KMS-11 (cell line): Measurements from ENCODE around the gene SP5.

Experiments
- H2AFZ ChIP-seq: fragments of 200-600 bp; sonication (generic); 2 replicates; pipeline ENCODE4 v1.6.1; 2016; ENCODE audit warnings: antibody characterized with exemption, mixed run types, low read depth
- H3K27ac ChIP-seq: fragments of 200-600 bp; sonication (generic); 2 replicates; pipeline ENCODE4 v1.6.1; 2016; ENCODE audit warnings: mild to moderate bottlenecking, mixed run types
- H3K27me3 ChIP-seq: fragments of 200-600 bp; sonication (generic); 2 replicates; pipeline ENCODE4 v1.6.1; 2017; ENCODE audit warnings: mild to moderate bottlenecking, low read depth, mixed run types, moderate library complexity; ENCODE audit not compliant: insufficient read depth
- H3K36me3 ChIP-seq: fragments of 200-600 bp; sonication (generic); 2 replicates; pipeline ENCODE4 v1.6.1; 2017; ENCODE audit warnings: mild to moderate bottlenecking, mixed run types; ENCODE audit not compliant: insufficient read depth
- H3K4me1 ChIP-seq: fragments of 200-600 bp; sonication (generic); 2 replicates; pipeline ENCODE4 v1.6.1; 2016; ENCODE audit warnings: mild to moderate bottlenecking, low read depth, mixed run types; ENCODE audit not compliant: poor library complexity, severe bottlenecking
- H3K4me2 ChIP-seq: fragments of 200-600 bp; sonication (generic); 2 replicates; pipeline ENCODE4 v1.7.0; 2016; ENCODE audit warnings: mild to moderate bottlenecking, mixed run types
- H3K4me3 ChIP-seq: fragments of 200-600 bp; sonication (generic); IDR thresholded peaks from 2 replicates; pipeline ENCODE4 v1.6.1; 2017; ENCODE audit warnings: low read depth, low read length, mixed read lengths; ENCODE audit not compliant: insufficient read depth
- H3K79me2 ChIP-seq: fragments of 200-600 bp; sonication (generic); 2 replicates; pipeline ENCODE4 v1.6.1; 2016; ENCODE audit warnings: low read depth, mixed run types; ENCODE audit not compliant: insufficient read depth
- H3K9ac ChIP-seq: fragments of 200-600 bp; sonication (generic); 2 replicates; pipeline ENCODE4 v1.6.1; 2016; ENCODE audit warnings: mild to moderate bottlenecking, mixed run types
- H4K20me1 ChIP-seq: fragments of 200-600 bp; sonication (generic); 2 replicates; pipeline ENCODE4 v1.6.1; 2016; ENCODE audit warnings: mild to moderate bottlenecking, mixed run types; ENCODE audit not compliant: insufficient read depth
- TF ChIP-seq, protein P1 (sequence below): fragments of 200-600 bp; sonication (generic); conservative IDR thresholded peaks from 2 replicates; pipeline ENCODE4 v1.6.1; 2017; ENCODE audit warnings: low read depth, mild to moderate bottlenecking, antibody characterized with exemption, low read length, moderate library complexity, mixed read lengths

SP5 gene

DNA sequence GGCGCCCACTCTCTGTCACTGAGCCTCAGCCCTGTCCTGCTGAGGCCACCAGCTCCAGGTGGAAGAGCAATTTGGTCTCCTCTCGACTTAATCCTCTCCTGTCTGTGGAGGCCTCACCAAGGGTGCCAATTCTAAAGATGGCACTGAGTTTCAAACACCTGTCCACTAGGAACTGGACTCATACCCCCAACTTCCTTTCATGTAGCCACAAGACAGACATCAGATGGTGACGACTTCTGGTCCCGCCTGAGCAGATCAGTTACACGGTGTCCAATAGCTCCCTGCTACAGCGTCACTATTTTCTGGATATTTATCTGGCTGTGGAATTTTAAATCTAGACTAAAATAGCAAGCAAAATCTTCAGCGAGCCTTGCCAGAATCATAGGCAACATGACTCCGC lies 24.5 kb upstream of the SP5 start:
- H3K4me2 ChIP-seq, result no peak overlapping the region
- no peaks in the 10 kb centered on the region for H3K79me2 ChIP-seq
- H3K9ac ChIP-seq, result no peak overlapping the region
- H2AFZ ChIP-seq, result no peak overlapping the region
- no peaks in the 10 kb centered on the region for H3K4me1 ChIP-seq
- no peaks in the 10 kb centered on the region for H4K20me1 ChIP-seq
- no peak overlapping the region for H3K27ac ChIP-seq
- no peaks in the 10 kb centered on the region for H3K36me3 ChIP-seq
- TF ChIP-seq, protein P1, sequence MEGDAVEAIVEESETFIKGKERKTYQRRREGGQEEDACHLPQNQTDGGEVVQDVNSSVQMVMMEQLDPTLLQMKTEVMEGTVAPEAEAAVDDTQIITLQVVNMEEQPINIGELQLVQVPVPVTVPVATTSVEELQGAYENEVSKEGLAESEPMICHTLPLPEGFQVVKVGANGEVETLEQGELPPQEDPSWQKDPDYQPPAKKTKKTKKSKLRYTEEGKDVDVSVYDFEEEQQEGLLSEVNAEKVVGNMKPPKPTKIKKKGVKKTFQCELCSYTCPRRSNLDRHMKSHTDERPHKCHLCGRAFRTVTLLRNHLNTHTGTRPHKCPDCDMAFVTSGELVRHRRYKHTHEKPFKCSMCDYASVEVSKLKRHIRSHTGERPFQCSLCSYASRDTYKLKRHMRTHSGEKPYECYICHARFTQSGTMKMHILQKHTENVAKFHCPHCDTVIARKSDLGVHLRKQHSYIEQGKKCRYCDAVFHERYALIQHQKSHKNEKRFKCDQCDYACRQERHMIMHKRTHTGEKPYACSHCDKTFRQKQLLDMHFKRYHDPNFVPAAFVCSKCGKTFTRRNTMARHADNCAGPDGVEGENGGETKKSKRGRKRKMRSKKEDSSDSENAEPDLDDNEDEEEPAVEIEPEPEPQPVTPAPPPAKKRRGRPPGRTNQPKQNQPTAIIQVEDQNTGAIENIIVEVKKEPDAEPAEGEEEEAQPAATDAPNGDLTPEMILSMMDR, result no peak
- no peak overlapping the region for H3K4me3 ChIP-seq
- no peaks in the 10 kb centered on the region for H3K27me3 ChIP-seq

DNA sequence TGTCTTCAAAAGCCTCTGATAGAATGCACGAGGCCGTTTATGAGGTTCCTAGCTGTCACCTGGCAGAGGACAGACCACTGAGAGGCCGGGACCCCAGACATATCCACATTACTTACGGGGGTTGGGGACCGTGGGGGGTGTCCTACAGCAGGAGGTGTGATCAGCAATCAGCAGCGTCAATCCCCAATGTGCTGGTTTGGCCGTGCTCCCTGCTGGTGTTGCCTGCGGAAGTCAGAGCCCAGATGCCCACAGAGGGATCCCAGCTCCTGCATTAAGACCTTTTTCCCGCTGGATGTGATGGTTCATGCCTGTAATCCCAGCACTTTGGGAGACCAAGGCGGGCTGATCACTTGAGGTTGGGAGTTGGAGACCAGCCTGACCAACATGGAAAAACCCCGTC lies 20.8 kb upstream of the SP5 start:
- H3K27me3 ChIP-seq, result no peaks in the 10 kb centered on the region
- no peak overlapping the region for H3K27ac ChIP-seq
- H2AFZ ChIP-seq, result no peak overlapping the region
- no peaks in the 10 kb centered on the region for H3K36me3 ChIP-seq
- H3K79me2 ChIP-seq, result no peaks in the 10 kb centered on the region
- H3K9ac ChIP-seq, result no peak overlapping the region
- no peaks in the 10 kb centered on the region for H4K20me1 ChIP-seq
- TF ChIP-seq, protein P1, result no peak
- H3K4me1 ChIP-seq, result no peaks in the 10 kb centered on the region
- H3K4me3 ChIP-seq, result no peak overlapping the region
- no peak overlapping the region for H3K4me2 ChIP-seq

DNA sequence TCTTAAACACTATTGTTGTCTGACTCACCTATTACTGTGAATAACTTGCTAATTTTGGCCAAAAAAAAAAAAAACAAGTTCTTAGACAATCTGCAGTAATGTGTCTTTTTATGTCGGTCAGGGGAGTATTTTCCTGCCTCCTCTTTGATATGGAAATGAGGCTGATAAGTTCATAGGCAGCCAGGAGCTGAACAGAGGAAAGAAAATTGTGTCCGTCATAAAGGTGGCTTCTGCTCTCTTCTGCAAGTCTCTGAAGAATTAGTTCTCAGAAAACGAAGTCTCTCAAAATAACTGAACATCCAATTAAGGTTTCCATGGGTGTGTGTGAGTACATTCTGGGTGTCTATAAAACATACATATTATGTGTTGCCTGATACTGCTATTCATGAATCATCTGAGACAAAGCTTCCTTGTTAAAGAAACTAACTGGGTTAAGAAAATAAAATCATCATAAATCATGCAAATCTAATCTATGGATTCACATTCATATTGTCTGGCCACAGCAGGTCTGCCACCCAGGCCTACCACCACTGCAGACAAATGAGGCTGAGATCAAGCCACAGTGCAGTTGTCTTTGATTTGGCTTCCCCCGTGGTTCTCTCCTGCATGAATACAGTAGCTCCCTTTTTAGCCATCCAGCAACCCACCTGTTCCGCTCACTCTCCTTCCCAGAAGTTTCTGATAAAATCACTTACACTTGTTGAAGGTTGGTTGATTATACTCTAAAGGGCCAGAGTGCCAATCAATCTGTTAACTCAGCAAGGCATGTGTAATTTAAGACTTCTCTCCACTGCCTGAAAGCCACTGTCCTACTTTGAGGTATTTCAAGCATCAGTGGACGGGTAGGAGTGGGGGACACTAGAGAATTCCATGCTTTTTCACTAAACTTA lies 19.4 kb upstream of the SP5 start:
- Histone ChIP-seq H4K20me1 (no peaks in the 10 kb centered on the region), H2AFZ (no peak overlapping the region), H3K27me3 (no peaks in the 10 kb centered on the region), H3K9ac (no peak overlapping the region), H3K4me2 (no peak overlapping the region), H3K79me2 (no peaks in the 10 kb centered on the region), H3K4me3 (no peak overlapping the region), H3K36me3 (no peaks in the 10 kb centered on the region), H3K4me1 (no peaks in the 10 kb centered on the region), H3K27ac (no peak overlapping the region)
- TF ChIP-seq, protein P1, result no peak

DNA sequence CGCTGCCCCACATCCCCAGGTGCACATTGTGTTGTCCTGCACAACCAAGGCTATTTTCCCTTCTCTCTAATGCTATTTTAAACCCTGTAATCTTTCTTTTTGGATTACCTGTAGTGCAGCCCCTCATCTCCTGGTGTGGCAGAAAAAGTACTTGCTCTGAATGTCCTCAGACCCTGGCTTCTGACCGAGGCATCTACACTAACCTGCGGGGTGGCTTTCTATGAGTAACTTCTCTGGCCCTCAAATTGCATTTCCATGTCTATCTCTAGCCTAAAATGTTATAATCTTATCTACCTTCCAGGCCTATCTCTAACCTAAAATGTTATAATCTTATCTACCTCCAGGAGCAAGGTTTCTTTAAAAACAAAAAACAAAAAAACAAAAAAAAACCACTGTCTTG lies 18.2 kb upstream of the SP5 start:
- Histone ChIP-seq H3K4me3 (no peak overlapping the region), H3K4me2 (no peak overlapping the region), H3K27me3 (no peaks in the 10 kb centered on the region), H2AFZ (no peak overlapping the region), H3K4me1 (no peaks in the 10 kb centered on the region), H3K9ac (no peak overlapping the region), H4K20me1 (no peaks in the 10 kb centered on the region), H3K36me3 (no peaks in the 10 kb centered on the region), H3K27ac (no peak overlapping the region), H3K79me2 (no peaks in the 10 kb centered on the region)
- TF ChIP-seq, protein P1, result no peak
